NCI-H146 treated with DMSO at 0.1 percent for 48 hours (cell line): Measurements from ENCODE around the gene CD48.

Experiments used
- DNase-seq: peaks from one replicate; lab custom pipeline; 2025; ENCODE audit not compliant: unreplicated experiment; lab: John Stamatoyannopoulos, UW

Gene CD48

GRCh38 chr1:160680399-160680798 is 31.2 kb downstream of the CD48 start:
- DNase-seq, result no peak

GRCh38 chr1:160679893-160680292 is 31.7 kb downstream of the CD48 start:
- no peak for DNase-seq

GRCh38 chr1:160676869-160677597 is 34.6 kb downstream of the CD48 start:
- no peak for DNase-seq

- no peak for DNase-seq
These were observed 35.8 kb downstream of the CD48 start for GRCh38 chr1:160675641-160676410.

GRCh38 chr1:160674415-160674814 is 37.2 kb downstream of the CD48 start:
- no peak for DNase-seq

- DNase-seq, result no peak
These were observed 38.6 kb downstream of the CD48 start for GRCh38 chr1:160672789-160673695.

- DNase-seq, result no peak
These were observed 39.8 kb downstream of the CD48 start for GRCh38 chr1:160671603-160672517.

- DNase-seq, result no peak
These were observed 40.9 kb downstream of the CD48 start for GRCh38 chr1:160670701-160671100.

GRCh38 chr1:160669802-160670201 is 41.8 kb downstream of the CD48 start:
- DNase-seq, result no peak

- DNase-seq, result no peak
These were observed 42.3 kb downstream of the CD48 start for GRCh38 chr1:160669276-160669675.

GRCh38 chr1:160667896-160668295 is 43.7 kb downstream of the CD48 start:
- no peak for DNase-seq

GRCh38 chr1:160666079-160666442 is 45.6 kb downstream of the CD48 start:
- no peak for DNase-seq

- no peak for DNase-seq
These were observed 46.1 kb downstream of the CD48 start for GRCh38 chr1:160665330-160666078.

- no peak for DNase-seq
These were observed 47.0 kb downstream of the CD48 start for GRCh38 chr1:160664573-160665051.

- no peak for DNase-seq
These were observed 48.7 kb downstream of the CD48 start for GRCh38 chr1:160662910-160663309.

GRCh38 chr1:160659566-160659965 is 52.1 kb downstream of the CD48 start:
- no peak for DNase-seq

GRCh38 chr1:160658814-160659193 is 52.8 kb downstream of the CD48 start:
- DNase-seq, result no peak

GRCh38 chr1:160658162-160658813 is 53.3 kb downstream of the CD48 start:
- no peak for DNase-seq

GRCh38 chr1:160657250-160657781 is 54.3 kb downstream of the CD48 start:
- DNase-seq, result no peak
